WI38 (cell line): ENCODE measurements around the gene CAPN8.

Source experiments
- H3K4me3 ChIP-seq: 2 replicates; pipeline ENCODE4 v1.5.1; 2011; ENCODE audit warnings: low read depth, mild to moderate bottlenecking, control low read depth, low read length
- CTCF ChIP-seq: IDR thresholded peaks from 2 replicates; pipeline ENCODE4 v1.5.1; 2012; ENCODE audit warnings: low read depth, mild to moderate bottlenecking, control low read depth, low read length

The CAPN8 gene

GRCh38 chr1:223540485-223541106 is 124.9 kb downstream of the CAPN8 start:
- TF ChIP-seq CTCF, result no peak
- H3K4me3 ChIP-seq, result no peak overlapping the region

- H3K4me3 ChIP-seq, result no peak overlapping the region
- no peak for TF ChIP-seq CTCF
Observed at GRCh38 chr1:223539750-223540149, 125.8 kb downstream of the CAPN8 start.

GRCh38 chr1:223538981-223539380 is 126.5 kb downstream of the CAPN8 start:
- TF ChIP-seq CTCF, result no peak
- no peak overlapping the region for H3K4me3 ChIP-seq

GRCh38 chr1:223535319-223535718 is 130.2 kb downstream of the CAPN8 start:
- H3K4me3 ChIP-seq, result no peak overlapping the region
- no peak for TF ChIP-seq CTCF

- H3K4me3 ChIP-seq, result no peak overlapping the region
- TF ChIP-seq CTCF, result no peak
Observed at GRCh38 chr1:223534677-223535076, 130.8 kb downstream of the CAPN8 start.

GRCh38 chr1:223533708-223534107 is 131.8 kb downstream of the CAPN8 start:
- no peak overlapping the region for H3K4me3 ChIP-seq
- TF ChIP-seq CTCF, result no peak

GRCh38 chr1:223531742-223532341 is 133.7 kb downstream of the CAPN8 start:
- H3K4me3 ChIP-seq, result no peak overlapping the region
- peak; percentile 88 for TF ChIP-seq CTCF
